Embryonic facial prominence (tissue), 1 donor: ENCODE results near the gene SLC35B2.

Source experiments
- DNase-seq: peaks from one replicate; pipeline ENCODE4 v3.0.0-alpha.2; 2016; ENCODE audit errors: extremely low spot score

SLC35B2 gene

DNA sequence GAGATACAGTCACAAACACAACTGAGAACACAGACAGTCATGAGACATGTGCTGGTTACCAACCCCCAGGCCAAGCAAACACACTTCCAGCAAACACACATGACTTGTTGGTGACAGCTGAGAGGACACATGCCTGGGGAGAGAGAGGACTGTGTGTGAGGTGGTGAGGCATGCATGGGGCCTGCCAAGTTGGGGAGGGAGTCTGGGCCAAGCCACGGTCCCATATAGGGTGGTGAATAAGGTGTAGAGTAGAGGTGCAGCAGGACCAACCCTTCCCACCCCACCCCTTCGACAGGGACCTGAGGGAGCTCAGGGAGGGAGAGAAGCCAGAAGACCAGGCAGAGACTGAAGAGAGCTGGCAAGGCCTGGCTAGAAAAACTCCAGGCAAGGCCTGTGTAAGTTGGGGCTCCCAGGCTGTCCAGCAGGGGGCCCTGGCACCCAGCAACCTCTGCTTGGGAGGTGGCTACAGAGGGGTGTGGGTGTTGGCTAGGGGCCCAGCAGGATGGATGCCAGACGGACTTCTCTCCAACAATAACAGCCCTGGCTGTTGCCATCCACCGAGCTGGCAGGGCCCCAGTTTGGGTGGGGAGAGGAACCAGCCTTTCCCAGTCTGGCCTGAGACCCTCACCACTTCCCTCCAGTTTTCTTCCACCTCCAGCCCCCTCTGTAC is 35.9 kb downstream of the SLC35B2 start:
- DNase-seq = no peak

DNA sequence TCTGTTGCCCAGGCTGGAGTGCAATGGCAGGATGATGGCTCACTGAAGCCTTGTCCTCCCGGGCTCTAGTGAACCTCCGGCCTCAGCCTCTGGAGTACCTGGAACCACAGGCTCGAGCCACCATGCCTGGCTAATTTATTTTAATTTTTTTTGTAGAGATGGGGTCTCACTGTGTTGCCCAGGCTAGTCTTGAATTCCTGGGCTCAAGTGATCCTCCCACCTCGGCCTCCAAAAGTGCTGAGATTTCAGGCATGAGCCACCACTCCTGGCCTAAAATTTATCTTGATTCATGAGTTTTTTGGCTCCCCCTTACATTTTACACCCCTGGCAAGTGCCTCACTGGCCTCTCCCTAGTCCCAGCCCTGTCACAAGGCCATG is 36.4 kb downstream of the SLC35B2 start:
- no peak for DNase-seq

DNA sequence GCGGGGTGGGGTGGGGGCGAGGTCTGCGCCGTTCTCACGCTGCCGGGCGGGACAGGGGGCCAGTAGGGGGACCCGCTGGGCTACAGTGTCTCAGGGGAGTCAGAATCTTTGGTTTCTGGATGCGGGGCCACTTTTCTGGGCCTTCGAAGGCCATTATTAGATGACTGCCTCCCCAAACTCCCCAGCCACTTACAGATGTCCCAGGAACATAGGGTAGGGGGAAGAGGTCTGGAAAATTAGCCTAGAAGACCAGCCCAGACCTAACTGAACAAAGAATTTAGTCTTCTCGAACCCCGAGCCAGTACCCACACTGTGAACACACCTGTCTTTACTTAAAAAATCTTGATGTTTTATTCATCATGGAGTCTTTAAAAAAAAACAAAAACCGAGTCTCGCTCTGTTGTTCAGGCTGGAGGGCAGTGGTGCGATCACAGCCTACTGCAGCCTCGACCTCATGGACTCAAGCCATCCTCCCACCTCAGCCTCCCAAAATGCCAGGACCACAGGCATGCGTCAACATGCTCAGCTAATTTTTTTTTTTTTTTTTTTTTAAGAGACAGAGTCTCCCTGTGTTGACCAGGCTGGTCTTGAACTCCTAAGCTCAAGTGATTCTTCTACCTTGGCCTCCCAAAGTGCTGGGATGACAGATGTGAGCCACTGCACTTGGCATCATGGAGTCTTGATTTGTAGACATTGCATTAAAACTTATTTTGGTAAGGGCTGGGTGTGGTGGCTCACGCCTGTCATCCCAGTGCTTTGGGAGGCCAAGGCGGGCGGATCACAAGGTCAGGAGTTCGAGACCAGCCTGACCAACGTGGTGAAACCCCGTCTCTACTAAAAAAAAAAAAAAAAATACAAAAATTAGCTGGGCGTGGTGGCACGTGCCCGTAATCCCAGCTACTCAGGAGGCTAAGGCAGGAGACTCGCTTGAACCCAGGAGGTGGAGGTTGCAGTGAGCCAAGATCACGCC is 37.2 kb downstream of the SLC35B2 start:
- no peak for DNase-seq

DNA sequence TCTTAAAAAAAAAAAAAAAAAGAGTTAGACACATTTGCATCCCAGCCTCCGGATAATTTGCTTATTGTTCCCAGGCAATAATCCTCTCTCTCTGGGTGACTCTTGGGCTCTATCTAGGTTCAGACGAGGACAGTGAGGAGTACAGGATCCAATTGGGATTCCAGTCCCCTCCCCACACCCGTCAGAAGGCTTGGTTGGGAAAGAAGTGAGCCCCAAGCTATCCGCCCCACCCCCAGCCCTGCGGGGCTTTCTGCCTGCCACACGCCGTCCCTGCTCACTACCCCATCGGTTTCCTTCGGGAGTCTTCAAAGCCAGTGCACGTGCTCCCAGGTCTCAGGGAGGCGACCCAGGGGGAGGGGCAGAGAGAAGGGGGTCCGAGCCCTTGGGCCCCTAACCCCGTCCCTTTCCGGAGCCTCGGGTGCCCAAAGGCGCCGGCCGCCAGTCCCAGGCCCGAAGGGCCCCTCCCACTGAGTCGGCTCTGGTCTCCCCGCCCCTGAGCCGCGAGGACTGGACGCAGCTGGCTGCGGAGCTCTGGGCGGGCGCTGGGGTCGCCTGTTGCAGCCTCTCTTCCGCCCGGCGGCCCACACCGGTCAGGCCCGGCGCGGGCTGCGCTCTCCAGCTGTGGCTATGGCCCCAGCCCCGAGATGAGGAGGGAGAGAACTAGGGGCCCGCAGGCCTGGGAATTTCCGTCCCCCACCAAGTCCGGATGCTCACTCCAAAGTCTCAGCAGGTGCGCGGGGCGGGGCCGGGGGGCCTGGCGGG is 38.1 kb downstream of the SLC35B2 start:
- no peak for DNase-seq

DNA sequence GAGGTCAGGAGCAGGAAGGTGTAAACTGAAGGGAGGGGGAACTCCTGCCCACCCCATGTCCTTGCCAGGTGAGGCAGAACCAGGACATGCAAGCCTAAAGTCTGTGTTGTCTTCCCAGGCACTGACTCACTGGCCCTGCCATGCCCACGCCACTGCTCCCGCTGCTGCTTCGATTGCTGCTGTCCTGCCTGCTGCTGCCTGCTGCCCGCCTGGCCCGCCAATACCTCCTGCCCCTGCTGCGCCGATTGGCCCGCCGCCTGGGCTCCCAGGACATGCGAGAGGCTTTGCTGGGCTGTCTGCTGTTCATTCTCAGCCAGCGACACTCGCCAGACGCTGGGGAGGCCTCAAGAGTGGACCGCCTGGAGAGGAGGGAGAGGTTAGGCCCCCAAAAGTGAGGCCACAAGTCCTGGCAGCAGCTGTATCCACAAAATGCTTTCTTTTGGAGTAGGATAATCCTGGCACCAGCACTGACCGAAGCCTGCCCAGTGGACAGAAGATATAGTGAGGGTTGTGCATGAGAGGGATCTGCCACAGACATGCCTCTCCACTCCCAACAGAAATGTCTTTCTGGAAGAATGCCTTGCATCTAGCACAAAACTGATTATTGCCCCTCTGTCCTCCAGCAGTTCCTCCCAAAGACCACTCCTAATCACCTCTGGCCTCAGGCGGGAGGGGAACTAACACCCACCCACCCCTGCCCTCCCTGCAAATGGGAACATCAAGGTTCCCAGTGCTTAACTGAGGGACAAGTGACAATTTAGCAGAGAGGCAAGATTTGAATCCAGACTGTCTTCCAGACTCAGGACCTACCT is 39.8 kb downstream of the SLC35B2 start:
- no peak for DNase-seq

DNA sequence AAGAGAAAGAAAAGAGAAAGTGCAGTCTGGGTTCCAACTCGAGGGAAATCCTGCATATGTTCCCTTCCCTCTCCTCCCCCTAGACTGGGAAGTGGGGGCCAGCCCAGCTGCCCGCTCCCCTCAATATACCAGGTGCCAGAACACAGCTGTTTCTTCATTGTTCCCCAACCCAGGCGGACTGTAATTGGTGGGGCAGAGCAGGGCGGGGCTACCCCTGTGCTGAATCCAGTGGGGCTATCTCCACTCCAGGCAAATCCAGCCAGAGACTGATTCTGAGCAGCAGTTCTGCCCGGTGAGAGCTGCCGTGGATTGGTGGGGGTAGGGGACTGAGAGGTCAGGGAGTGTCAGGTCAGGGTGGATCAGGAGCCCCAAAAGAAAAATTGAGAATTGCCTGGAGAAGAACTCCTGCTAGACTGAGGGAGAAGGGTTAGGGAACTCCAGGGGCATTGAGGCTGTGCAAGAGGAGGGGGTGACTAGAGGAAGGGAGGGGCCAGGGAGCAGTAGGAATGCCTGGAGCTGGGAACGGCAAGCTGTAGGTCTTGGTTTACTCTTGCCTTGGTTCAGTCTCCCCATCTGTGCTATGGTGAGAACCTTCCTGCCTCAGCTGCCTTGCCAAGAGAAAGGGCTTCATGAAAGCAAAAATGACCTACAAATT is 40.5 kb downstream of the SLC35B2 start, which contains the start of gene MYMX:
Gene MYMX (plus strand): TSS at position 250 of the 655 bp plus-strand sequence. CDS start 546 bp downstream, outside the sequence.
- no peak for DNase-seq

DNA sequence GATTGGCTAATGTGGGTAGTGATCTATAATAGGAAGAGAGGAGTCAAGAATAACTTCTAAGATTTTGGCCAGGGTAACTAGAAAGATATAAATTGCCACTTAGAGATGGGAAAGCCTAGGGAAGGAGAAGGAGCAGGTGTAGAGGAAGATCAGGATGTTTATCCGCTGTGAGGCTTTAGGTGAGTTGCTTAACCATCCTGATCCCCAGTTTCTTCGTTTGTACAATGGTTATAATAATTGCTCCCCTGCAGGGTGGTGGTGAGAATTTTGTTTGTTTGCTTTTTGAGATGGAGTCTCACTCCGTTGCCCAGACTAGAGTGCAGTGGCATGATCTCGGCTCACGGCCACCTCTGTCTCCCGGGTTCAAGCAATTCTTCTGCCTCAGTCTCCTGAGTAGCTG is 43.0 kb downstream of the SLC35B2 start:
- DNase-seq = no peak

DNA sequence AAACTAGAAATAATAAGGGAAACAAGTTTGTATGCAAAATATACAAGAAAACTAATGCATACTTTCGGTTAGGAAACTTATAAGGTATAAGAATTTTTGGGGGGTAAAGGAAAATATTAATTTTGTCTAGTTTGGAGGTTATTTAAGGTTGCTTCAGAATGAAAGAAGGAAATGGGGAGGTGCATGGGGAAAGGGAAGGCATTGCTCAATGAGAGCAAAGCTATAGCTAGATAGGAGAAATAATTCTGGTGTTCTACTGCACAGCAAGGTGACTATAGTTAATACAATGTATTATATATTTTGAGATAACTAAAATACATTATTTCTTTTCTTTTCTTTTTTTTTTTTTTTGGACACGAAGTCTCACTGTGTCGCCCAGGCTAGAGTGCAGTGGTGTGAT is 46.0 kb downstream of the SLC35B2 start:
- DNase-seq = no peak

DNA sequence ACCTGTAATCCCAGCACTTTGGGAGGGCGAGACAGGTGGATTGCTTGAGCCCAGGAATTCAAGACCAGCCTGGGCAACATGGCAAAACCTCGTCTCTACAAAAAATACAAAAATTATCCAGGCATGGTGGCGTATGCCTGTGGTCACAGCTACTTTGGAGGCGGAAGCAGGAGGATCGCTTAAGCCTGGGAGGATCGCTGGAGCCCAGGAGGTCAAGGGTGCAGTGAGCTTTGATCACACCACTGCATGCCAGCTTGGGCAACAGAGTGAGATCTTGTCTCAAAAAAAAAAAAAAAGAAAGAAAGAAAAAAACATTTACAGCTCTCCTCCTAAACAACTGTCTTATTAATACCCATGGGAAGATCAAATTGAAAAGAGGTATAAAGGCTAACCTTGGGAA is 49.4 kb downstream of the SLC35B2 start:
- no peak for DNase-seq
